Endothelial cell of umbilical vein (primary cell): ENCODE measurements around the gene NANP.

ENCODE experiments used
- EZH2 ChIP-seq: IDR thresholded peaks from 2 replicates; pipeline ENCODE4 v1.6.1; 2012; ENCODE audit warnings: borderline replicate concordance, low read depth, mild to moderate bottlenecking, moderate library complexity, low read length, inconsistent platforms; ENCODE audit not compliant: severe bottlenecking
- JUN ChIP-seq: IDR thresholded peaks from 2 replicates; pipeline ENCODE4 v1.6.1; 2011; ENCODE audit warnings: borderline replicate concordance, low read depth; ENCODE audit not compliant: insufficient read length, insufficient read depth
- POLR2AphosphoS5 ChIP-seq: IDR thresholded peaks from 2 replicates; pipeline ENCODE4 v1.6.1; 2012; ENCODE audit warnings: low read depth, mild to moderate bottlenecking, control low read depth, low read length, moderate library complexity; ENCODE audit not compliant: insufficient read depth
- TF ChIP-seq, protein P1 (sequence below), 2 donors: IDR thresholded peaks; 1 replicate in 1 of 2; 2 replicates in 1 of 2; pipeline ENCODE4 v1.5.1; 2011; ENCODE audit warnings: low read length in 2 of 2, mild to moderate bottlenecking in 2 of 2, moderate library complexity in 2 of 2, control low read depth in 1 of 2, inconsistent platforms in 1 of 2, low read depth in 1 of 2; ENCODE audit not compliant: insufficient read depth in 1 of 2; ENCODE audit errors: extremely low read depth in 1 of 2

GRCh38 chr20:25629816-25630499 lies 6.1 kb upstream of the NANP start:
- TF ChIP-seq, protein P1, sequence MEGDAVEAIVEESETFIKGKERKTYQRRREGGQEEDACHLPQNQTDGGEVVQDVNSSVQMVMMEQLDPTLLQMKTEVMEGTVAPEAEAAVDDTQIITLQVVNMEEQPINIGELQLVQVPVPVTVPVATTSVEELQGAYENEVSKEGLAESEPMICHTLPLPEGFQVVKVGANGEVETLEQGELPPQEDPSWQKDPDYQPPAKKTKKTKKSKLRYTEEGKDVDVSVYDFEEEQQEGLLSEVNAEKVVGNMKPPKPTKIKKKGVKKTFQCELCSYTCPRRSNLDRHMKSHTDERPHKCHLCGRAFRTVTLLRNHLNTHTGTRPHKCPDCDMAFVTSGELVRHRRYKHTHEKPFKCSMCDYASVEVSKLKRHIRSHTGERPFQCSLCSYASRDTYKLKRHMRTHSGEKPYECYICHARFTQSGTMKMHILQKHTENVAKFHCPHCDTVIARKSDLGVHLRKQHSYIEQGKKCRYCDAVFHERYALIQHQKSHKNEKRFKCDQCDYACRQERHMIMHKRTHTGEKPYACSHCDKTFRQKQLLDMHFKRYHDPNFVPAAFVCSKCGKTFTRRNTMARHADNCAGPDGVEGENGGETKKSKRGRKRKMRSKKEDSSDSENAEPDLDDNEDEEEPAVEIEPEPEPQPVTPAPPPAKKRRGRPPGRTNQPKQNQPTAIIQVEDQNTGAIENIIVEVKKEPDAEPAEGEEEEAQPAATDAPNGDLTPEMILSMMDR (IDR thresholded peaks at IDR 0.05; ENCODE audit: extremely low read depth in 1 of 2, insufficient read depth in 1 of 2, low read depth in 1 of 2, low read length in 2 of 2): no peak
- no peak for TF ChIP-seq EZH2
- TF ChIP-seq POLR2AphosphoS5: no peak
- TF ChIP-seq JUN: no peak
